ENCODE results near the gene BRI3BP.

The BRI3BP gene

DNA sequence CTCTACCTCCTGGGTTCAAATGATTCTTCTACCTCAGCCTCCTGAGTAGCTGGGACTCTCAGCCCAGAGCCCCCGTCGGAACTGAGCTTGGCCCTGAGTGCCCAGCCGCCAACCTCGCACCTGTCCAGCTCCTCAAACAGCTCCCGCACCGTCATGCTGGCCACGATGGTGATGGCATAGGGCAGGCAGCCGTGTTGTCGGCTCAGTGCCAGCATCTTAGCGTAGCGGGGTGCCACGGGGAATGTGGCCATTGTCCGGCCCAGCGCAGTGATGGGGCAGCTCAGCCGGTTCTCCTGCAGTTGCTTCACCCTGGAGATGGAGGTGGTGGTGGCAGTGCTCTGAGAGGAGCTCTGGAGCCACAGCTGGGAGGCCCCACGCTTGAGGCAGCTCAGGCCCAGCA, 36.9 kb upstream of the BRI3BP start:
- Histone ChIP-seq H3K4me3 (ENCODE audit: low read depth, low read length) (no peak overlapping the region), H3K4me1 (ENCODE audit: control insufficient read depth, insufficient read depth, low read length) (no peaks in the 10 kb centered on the region), H3K9ac (ENCODE audit: low read depth, low read length) (no peak overlapping the region), H3K27me3 (ENCODE audit: control insufficient read depth, insufficient read depth, low read length) (no peaks in the 10 kb centered on the region), H3K36me3 (ENCODE audit: control insufficient read depth, insufficient read depth, low read length) (peaks cover 64% of the 10 kb centered on the region), H3K9me3 (ENCODE audit: control insufficient read depth, insufficient read depth, low read length) (no peaks in the 10 kb centered on the region)

GRCh38 chr12:124961055-124961454, 32.4 kb upstream of the BRI3BP start:
- Histone ChIP-seq H3K9ac (ENCODE audit: low read depth, low read length) (no peak overlapping the region), H3K4me1 (ENCODE audit: control insufficient read depth, insufficient read depth, low read length) (no peaks in the 10 kb centered on the region), H3K36me3 (ENCODE audit: control insufficient read depth, insufficient read depth, low read length) (peaks cover 67% of the 10 kb centered on the region), H3K9me3 (ENCODE audit: control insufficient read depth, insufficient read depth, low read length) (no peaks in the 10 kb centered on the region), H3K27me3 (ENCODE audit: control insufficient read depth, insufficient read depth, low read length) (no peaks in the 10 kb centered on the region), H3K4me3 (ENCODE audit: low read depth, low read length) (no peak overlapping the region)

GRCh38 chr12:124963211-124963610, 30.2 kb upstream of the BRI3BP start:
- Histone ChIP-seq H3K4me3 (ENCODE audit: low read depth, low read length) (no peak overlapping the region), H3K36me3 (ENCODE audit: control insufficient read depth, insufficient read depth, low read length) (peaks cover 71% of the 10 kb centered on the region)

DNA sequence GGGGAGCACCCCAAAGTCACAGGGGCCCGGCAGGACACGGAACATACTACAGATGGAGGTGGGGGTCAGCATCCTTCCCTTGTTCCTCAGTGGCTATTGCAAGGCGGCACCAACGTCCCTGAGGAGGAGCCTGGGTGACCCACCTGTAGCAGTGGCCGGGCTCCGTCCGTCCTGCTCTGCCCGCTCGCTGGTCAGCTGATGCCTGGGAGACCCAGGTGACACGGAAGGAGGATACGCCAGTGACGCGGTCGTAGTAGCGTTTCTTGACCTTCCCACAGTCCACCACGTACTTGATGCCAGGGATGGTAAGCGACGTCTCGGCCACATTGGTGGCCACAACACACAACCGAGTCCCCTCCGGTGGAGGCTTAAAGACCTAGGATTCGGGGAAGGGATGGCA, 29.2 kb upstream of the BRI3BP start:
- no peak overlapping the region for H3K9ac ChIP-seq (ENCODE audit: low read depth, low read length)
- no peaks in the 10 kb centered on the region for H3K27me3 ChIP-seq (ENCODE audit: control insufficient read depth, insufficient read depth, low read length)
- peaks cover 76% of the 10 kb centered on the region for H3K36me3 ChIP-seq (ENCODE audit: control insufficient read depth, insufficient read depth, low read length)
- no peaks in the 10 kb centered on the region for H3K9me3 ChIP-seq (ENCODE audit: control insufficient read depth, insufficient read depth, low read length)
- no peaks in the 10 kb centered on the region for H3K4me1 ChIP-seq (ENCODE audit: control insufficient read depth, insufficient read depth, low read length)
- no peak overlapping the region for H3K4me3 ChIP-seq (ENCODE audit: low read depth, low read length)

More at GRCh38 chr12:124963211-124963610, 30.2 kb upstream of the BRI3BP start:
- Histone ChIP-seq H3K4me1 (ENCODE audit: control insufficient read depth, insufficient read depth, low read length) (no peaks in the 10 kb centered on the region), H3K9ac (ENCODE audit: low read depth, low read length) (no peak overlapping the region), H3K9me3 (ENCODE audit: control insufficient read depth, insufficient read depth, low read length) (no peaks in the 10 kb centered on the region), H3K27me3 (ENCODE audit: control insufficient read depth, insufficient read depth, low read length) (no peaks in the 10 kb centered on the region)

- H3K4me3 ChIP-seq (ENCODE audit: low read depth, low read length), result no peak overlapping the region
- peaks cover 73% of the 10 kb centered on the region for H3K36me3 ChIP-seq (ENCODE audit: control insufficient read depth, insufficient read depth, low read length)
- H3K9ac ChIP-seq (ENCODE audit: low read depth, low read length), result no peak overlapping the region
Measured at GRCh38 chr12:124964836-124965462, 28.5 kb upstream of the BRI3BP start.

DNA sequence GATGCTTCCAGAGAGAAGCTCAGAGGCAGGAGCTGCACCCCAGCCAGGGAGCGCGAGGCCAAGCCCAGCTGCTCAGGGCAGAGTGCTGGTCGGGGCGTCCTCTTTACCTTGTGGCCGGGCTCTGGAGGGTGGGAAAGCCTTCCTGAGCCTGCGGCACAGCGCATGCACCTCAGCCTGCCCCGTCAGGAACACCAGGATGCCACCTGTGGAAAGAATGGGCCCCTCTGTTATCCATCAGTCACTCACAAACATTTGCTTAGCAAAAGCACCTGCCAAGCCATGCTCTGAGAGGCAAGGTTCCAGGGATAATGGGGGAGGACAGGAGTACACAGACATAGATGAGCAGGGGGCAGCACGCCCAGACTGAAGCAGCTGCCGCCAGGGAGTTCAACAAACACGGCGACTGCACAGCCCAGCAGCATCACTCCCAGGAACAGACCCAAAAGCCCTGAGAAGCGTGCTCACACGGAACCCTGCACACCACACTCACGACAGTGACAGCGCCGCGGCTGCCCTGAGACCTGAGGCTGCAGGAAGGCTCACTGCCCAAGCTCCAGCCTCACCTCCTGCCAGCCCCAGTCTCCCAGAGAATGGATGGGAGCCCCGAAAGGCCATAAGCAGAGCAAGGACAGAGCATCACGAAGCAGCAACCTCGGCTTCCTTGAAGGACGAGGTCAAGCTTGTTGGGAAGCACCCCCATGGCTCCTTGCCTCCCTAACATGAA, 26.3 kb upstream of the BRI3BP start:
- Histone ChIP-seq H3K4me3 (ENCODE audit: low read depth, low read length) (no peak overlapping the region), H3K9me3 (ENCODE audit: control insufficient read depth, insufficient read depth, low read length) (no peaks in the 10 kb centered on the region), H3K36me3 (ENCODE audit: control insufficient read depth, insufficient read depth, low read length) (peaks cover 82% of the 10 kb centered on the region), H3K9ac (ENCODE audit: low read depth, low read length) (no peak overlapping the region), H3K27me3 (ENCODE audit: control insufficient read depth, insufficient read depth, low read length) (no peaks in the 10 kb centered on the region), H3K4me1 (ENCODE audit: control insufficient read depth, insufficient read depth, low read length) (no peaks in the 10 kb centered on the region)

More at GRCh38 chr12:124964836-124965462, 28.5 kb upstream of the BRI3BP start:
- Histone ChIP-seq H3K9me3 (ENCODE audit: control insufficient read depth, insufficient read depth, low read length) (no peaks in the 10 kb centered on the region), H3K27me3 (ENCODE audit: control insufficient read depth, insufficient read depth, low read length) (no peaks in the 10 kb centered on the region), H3K4me1 (ENCODE audit: control insufficient read depth, insufficient read depth, low read length) (no peaks in the 10 kb centered on the region)

DNA sequence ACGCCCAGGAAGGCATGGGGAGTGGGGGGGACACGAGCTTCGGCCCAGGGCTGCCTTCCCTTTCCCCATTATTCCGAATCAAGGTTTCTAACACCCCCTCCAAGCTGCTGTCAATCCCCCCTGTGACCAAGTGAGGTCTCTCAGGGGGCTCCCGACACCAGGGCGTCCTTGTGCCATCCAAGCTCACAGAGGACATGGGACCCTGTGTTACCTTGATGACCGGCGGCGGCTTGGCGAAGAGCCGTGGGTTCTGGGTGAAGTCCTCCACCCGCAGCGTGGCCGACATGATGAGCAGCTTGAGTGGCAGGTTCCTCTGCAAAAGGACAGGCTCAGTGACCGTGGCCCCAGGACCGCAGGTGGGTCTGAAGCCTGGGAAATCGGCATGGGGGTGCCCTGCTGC, 24.8 kb upstream of the BRI3BP start:
- no peaks in the 10 kb centered on the region for H3K27me3 ChIP-seq (ENCODE audit: control insufficient read depth, insufficient read depth, low read length)
- H3K36me3 ChIP-seq (ENCODE audit: control insufficient read depth, insufficient read depth, low read length), result peaks cover 75% of the 10 kb centered on the region
- no peaks in the 10 kb centered on the region for H3K4me1 ChIP-seq (ENCODE audit: control insufficient read depth, insufficient read depth, low read length)
- H3K4me3 ChIP-seq (ENCODE audit: low read depth, low read length), result no peak overlapping the region
- H3K9me3 ChIP-seq (ENCODE audit: control insufficient read depth, insufficient read depth, low read length), result no peaks in the 10 kb centered on the region
- no peak overlapping the region for H3K9ac ChIP-seq (ENCODE audit: low read depth, low read length)

DNA sequence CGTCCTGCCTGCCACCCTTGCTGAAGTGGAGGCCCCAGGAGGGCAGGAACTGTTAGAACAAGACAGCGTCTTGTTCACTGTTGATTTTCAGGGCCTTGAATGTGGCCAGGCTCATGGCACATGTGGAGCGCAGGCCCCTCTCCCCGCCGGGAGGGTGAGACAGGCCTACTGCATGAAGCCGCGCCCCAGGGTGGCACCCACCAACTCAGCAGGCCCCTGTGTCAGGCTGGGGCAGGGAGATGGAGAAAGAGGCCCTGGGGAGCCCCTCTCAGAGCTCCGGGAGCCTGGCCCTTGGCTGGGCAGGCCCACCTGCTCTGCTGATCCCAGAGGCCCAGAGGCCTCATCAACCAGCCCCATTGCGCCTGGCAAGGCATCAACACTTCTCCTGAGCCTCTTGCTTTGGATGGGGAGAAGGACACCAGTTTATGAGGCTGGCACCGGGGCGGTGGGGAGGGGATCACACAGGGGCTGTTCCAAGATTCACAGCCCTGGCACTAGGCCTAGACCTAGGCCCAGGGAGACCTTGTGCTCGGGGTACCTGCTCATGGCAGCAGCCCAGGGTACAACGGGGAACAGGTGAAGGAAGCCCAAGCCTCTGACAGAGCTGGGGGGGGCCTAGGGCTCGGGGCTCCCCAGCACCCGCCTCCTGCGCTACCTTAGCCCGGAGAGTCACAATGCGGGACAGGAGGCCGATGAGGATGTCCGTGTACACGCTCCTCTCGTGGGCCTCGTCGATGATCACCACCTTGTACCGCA, 22.6 kb upstream of the BRI3BP start:
- H3K27me3 ChIP-seq (ENCODE audit: control insufficient read depth, insufficient read depth, low read length), result no peaks in the 10 kb centered on the region
- no peak overlapping the region for H3K4me3 ChIP-seq (ENCODE audit: low read depth, low read length)
- H3K9me3 ChIP-seq (ENCODE audit: control insufficient read depth, insufficient read depth, low read length), result no peaks in the 10 kb centered on the region
- peaks cover 73% of the 10 kb centered on the region for H3K36me3 ChIP-seq (ENCODE audit: control insufficient read depth, insufficient read depth, low read length)
- H3K9ac ChIP-seq (ENCODE audit: low read depth, low read length), result no peak overlapping the region
- no peaks in the 10 kb centered on the region for H3K4me1 ChIP-seq (ENCODE audit: control insufficient read depth, insufficient read depth, low read length)

DNA sequence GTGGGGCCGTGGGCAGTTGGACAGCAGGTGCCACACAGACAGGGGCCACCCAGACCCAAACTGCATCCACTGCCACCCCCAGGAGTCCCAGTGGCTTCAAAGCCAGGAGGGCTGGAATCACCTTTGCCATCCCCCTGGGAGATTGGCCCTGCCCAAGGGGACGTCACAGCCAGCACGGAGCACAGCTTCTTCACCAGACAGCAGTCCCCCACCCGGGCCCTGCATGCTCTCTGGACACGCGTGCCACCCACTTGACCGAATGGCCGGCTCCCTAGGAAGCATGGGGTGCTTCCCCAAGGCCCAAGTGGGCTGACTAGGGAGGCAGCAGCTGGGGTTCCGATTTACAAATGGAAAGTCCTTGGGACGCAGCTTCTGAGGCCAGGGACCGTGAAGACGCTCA, 21.8 kb upstream of the BRI3BP start:
- Histone ChIP-seq H3K4me3 (ENCODE audit: low read depth, low read length) (no peak overlapping the region), H3K27me3 (ENCODE audit: control insufficient read depth, insufficient read depth, low read length) (no peaks in the 10 kb centered on the region), H3K4me1 (ENCODE audit: control insufficient read depth, insufficient read depth, low read length) (no peaks in the 10 kb centered on the region), H3K9me3 (ENCODE audit: control insufficient read depth, insufficient read depth, low read length) (no peaks in the 10 kb centered on the region), H3K36me3 (ENCODE audit: control insufficient read depth, insufficient read depth, low read length) (peaks cover 71% of the 10 kb centered on the region), H3K9ac (ENCODE audit: low read depth, low read length) (no peak overlapping the region)

DNA sequence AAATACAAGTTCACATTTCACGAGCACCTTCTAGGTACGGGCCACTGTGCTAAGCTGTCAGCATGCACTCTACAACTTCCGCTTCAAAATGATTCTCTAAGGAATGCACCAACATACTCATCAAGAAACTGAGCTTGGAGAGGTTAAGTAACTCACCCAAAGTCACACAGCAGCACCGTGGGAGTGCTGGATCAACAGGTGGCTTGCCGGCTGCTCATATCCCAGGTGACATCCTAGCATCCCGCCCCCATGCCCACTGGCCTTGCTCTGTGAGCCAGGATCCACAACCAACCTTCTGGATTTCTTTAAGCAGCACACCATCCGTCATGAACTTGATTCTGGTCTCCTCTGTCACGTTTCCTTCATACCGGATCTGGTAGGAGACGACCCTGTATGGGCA, 21.2 kb upstream of the BRI3BP start:
- Histone ChIP-seq H3K9ac (ENCODE audit: low read depth, low read length) (no peak overlapping the region), H3K4me1 (ENCODE audit: control insufficient read depth, insufficient read depth, low read length) (no peaks in the 10 kb centered on the region), H3K4me3 (ENCODE audit: low read depth, low read length) (no peak overlapping the region), H3K27me3 (ENCODE audit: control insufficient read depth, insufficient read depth, low read length) (no peaks in the 10 kb centered on the region), H3K36me3 (ENCODE audit: control insufficient read depth, insufficient read depth, low read length) (peaks cover 71% of the 10 kb centered on the region), H3K9me3 (ENCODE audit: control insufficient read depth, insufficient read depth, low read length) (no peaks in the 10 kb centered on the region)

GRCh38 chr12:124975276-124975675, 18.2 kb upstream of the BRI3BP start:
- no peaks in the 10 kb centered on the region for H3K27me3 ChIP-seq (ENCODE audit: control insufficient read depth, insufficient read depth, low read length)
- H3K9ac ChIP-seq (ENCODE audit: low read depth, low read length), result no peak overlapping the region
- H3K4me1 ChIP-seq (ENCODE audit: control insufficient read depth, insufficient read depth, low read length), result no peaks in the 10 kb centered on the region
- H3K9me3 ChIP-seq (ENCODE audit: control insufficient read depth, insufficient read depth, low read length), result no peaks in the 10 kb centered on the region
- H3K4me3 ChIP-seq (ENCODE audit: low read depth, low read length), result no peak overlapping the region
- H3K36me3 ChIP-seq (ENCODE audit: control insufficient read depth, insufficient read depth, low read length), result peaks cover 69% of the 10 kb centered on the region

GRCh38 chr12:124976999-124977398, 16.4 kb upstream of the BRI3BP start:
- H3K9me3 ChIP-seq (ENCODE audit: control insufficient read depth, insufficient read depth, low read length), result no peaks in the 10 kb centered on the region
- H3K4me3 ChIP-seq (ENCODE audit: low read depth, low read length), result no peak overlapping the region
- peaks cover 62% of the 10 kb centered on the region for H3K36me3 ChIP-seq (ENCODE audit: control insufficient read depth, insufficient read depth, low read length)
- H3K9ac ChIP-seq (ENCODE audit: low read depth, low read length), result no peak overlapping the region
- H3K4me1 ChIP-seq (ENCODE audit: control insufficient read depth, insufficient read depth, low read length), result no peaks in the 10 kb centered on the region
- H3K27me3 ChIP-seq (ENCODE audit: control insufficient read depth, insufficient read depth, low read length), result no peaks in the 10 kb centered on the region

Measured in iPS-15b (cell line).